RKO (cell line): ENCODE measurements around the gene GALK1.

Experiments
- DNase-seq: peaks from one replicate; pipeline ENCODE4 v3.0.0-alpha.2; 2016; ENCODE audit warnings: low spot score

The GALK1 gene

GRCh38 chr17:75749545-75750389 is 15.2 kb downstream of the GALK1 start:
- DNase-seq, result peak; percentile 78

DNA sequence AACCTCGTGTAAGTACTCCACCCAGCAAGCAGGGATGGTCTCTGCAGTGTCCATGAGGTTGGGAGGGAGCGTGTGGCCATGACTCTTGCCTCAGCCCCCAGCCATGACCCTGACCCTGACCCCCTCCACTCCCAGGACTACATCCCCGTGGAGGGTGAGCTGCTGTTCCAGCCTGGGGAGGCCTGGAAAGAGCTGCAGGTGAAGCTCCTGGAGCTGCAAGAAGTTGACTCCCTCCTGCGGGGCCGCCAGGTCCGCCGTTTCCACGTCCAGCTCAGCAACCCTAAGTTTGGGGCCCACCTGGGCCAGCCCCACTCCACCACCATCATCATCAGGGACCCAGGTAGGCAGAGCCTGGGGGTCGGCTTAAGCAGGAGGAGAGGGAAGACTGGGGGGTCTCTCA is 16.3 kb downstream of the GALK1 start:
- DNase-seq, result no peak

DNA sequence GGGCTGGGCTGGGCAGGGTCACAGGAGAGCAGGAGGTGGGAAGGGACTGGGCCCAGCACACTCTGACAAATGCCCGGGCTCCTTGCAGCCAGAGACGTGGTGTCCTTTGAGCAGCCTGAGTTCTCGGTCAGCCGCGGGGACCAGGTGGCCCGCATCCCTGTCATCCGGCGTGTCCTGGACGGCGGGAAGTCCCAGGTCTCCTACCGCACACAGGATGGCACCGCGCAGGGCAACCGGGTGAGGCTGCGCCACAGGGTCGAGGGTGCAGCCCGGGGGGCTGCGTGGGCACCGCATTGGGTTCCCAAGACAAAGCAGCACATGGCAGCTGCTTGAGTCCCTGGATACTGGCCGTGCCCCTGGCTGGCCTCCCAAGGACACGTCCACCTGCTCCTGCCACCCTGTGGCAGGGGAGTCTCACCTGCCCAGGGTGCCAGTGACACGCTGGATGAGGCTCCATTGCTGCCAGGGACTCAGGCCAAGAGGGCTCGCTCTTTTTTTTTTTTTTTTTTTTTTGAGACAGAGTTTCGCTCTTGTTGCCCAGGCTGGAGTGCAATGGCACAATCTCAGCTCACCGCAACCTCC is 21.3 kb downstream of the GALK1 start:
- no peak for DNase-seq

- DNase-seq, result no peak
Observed at GRCh38 chr17:75742337-75742736, 22.7 kb downstream of the GALK1 start.

GRCh38 chr17:75740631-75741077 is 24.3 kb downstream of the GALK1 start:
- no peak for DNase-seq

DNA sequence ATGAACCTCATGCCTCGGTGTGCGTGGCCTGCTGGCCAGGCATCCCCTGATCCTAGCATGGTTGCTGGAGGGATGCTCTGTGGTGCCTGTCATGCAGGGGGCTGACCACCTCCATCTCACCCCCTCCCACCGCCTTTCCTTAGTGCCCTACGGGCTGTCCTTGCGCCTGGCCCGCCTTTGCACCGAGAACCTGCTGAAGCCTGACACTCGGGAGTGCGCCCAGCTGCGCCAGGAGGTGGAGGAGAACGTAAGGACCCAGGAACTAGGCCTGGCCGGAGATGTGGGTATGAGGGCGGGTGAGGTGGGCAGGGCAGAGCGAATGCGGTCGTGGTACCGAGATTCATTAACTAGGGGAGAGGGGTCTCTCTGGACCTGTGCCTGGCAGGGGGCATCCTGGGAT is 24.8 kb downstream of the GALK1 start:
- DNase-seq, result no peak

- no peak for DNase-seq
Observed at GRCh38 chr17:75739801-75740200, 25.2 kb downstream of the GALK1 start.

DNA sequence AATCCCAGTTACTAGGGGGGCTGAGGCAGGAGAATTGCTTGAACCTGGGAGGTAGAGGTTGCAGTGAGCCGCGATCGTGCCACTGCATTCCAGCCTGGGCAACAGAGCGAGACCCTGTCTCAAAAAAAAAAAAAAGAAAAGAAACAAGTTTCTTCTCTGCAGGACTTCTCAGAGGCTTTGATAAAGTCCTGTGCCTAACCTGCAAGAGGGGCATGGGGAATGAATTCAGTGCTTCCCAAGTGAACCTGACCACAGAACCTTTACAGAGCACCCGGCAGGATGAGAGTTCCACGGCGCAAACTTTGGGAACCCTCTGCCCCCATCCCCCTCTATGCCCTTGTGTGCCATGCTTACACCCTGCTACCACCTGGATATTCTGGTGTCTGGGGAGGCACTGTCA is 25.8 kb downstream of the GALK1 start:
- no peak for DNase-seq

DNA sequence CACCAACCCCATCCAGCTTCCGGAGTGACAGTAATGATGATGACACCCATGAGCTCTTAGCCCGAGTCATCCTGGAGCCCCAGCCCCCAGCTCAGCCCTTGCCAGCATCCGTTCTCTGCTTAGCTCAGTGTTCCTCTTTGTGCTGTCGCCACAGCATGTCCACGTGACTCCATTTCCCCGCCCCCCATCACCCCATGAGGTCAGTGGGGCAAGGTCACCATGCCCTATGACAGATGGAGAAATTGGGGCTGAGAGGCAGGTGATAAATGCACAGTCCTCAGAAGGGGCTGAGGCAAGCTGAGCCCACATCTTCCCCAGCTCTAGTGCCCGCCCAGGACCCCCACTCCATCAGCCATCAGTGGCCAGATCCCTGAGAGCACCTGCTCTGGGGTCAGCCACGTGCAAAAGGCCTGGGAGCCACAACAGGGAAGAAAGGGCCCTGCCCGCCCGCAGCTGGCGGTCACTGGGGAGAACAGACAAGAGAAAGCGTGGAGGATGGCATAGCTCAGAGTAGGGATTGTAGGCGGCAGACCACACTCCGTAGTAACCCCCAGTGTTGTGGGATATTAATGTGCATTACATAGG is 26.7 kb downstream of the GALK1 start:
- DNase-seq, result peak; percentile 43

DNA sequence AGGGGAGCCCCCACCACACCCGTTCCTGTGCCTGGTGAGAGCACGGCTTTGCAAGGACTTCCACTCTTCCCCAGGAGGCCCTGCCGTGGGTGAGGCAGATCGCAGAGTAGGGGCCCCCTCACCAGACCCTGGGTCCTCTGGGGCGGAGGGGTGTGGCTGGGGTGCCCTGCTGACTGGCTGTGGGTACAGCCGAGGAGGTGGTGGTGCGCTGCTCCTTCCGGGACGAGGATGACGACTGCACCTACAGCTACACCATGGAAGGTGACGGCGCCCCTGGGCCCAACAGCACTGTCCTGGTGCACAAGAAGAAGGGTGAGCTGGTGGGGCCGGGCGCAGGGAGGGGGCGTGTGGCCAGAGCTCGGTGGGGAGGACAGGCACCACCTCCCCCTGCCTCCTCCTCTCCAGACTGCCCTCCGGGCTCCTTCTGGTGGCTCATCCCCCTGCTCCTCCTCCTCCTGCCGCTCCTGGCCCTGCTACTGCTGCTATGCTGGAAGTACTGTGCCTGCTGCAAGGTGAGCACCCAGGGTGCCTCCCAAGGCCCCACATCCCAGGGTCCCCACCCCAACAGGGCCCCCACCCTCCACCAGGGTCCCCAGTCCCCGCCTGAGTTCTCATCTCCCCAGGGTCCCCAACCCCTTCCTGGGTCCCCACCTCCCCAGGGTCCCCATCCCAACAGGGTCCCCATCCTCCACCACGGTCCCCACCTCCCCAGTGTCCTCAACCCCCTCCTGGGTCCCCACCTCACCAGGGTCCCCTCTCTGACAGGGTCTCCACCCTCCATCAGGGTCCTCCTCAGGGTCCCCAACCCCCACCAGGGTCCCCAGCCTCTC is 27.6 kb downstream of the GALK1 start:
- DNase-seq, result no peak

DNA sequence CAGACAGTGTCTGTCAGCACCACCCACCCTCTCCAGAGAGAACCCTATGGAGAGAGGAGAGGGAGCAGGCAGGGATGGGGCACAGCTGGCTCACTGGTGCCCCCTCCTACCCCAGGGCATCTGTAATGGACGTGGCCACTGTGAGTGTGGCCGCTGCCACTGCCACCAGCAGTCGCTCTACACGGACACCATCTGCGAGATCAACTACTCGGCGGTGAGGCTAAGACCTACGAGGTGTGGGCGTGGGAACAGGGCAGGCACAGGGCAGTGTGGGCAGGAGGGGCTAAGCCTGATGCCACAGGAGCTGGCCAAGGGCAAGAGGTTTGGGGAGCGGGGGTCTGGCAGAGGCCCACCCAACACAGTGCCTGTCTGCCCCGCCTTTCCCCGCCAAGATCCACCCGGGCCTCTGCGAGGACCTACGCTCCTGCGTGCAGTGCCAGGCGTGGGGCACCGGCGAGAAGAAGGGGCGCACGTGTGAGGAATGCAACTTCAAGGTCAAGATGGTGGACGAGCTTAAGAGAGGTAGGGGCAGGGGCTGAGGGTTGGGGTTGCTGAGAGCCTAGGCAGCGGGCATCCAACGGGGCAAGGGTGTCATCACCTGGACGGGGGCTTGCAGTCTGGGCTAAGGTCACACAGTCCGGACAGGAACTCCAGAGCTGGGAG is 28.7 kb downstream of the GALK1 start:
- no peak for DNase-seq

GRCh38 chr17:75734674-75735294 is 30.2 kb downstream of the GALK1 start:
- DNase-seq, result no peak

GRCh38 chr17:75733471-75733870 is 31.5 kb downstream of the GALK1 start:
- DNase-seq, result no peak

GRCh38 chr17:75731716-75732498 is 33.1 kb downstream of the GALK1 start:
- DNase-seq, result no peak

GRCh38 chr17:75731086-75731715 is 33.8 kb downstream of the GALK1 start:
- no peak for DNase-seq

GRCh38 chr17:75730065-75730464 is 34.9 kb downstream of the GALK1 start:
- no peak for DNase-seq

- DNase-seq, result no peak
Observed at GRCh38 chr17:75729351-75729750, 35.6 kb downstream of the GALK1 start.

DNA sequence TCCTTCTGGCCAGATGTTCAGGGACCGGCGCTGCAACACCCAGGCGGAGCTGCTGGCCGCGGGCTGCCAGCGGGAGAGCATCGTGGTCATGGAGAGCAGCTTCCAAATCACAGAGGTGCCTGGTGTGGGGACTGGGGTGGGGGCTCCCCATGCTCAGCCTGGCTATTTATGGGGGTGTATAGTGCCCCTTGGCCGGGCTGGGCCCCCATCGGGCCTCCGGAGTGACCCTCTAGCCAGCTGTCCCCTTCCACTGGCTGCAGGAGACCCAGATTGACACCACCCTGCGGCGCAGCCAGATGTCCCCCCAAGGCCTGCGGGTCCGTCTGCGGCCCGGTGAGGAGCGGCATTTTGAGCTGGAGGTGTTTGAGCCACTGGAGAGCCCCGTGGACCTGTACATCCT is 37.6 kb downstream of the GALK1 start:
- no peak for DNase-seq

- no peak for DNase-seq
Observed at GRCh38 chr17:75725504-75725903, 39.5 kb downstream of the GALK1 start.
